Activated CD4-positive, alpha-beta T cell treated with anti-CD3 and anti-CD28 coated beads for 1 hour (primary cell): Measurements from ENCODE around the gene BICC1.

Experiments used
- DNase-seq: peaks from one replicate; pipeline ENCODE4 v3.0.0-alpha.2; 2020

BICC1 gene

GRCh38 chr10:58755677-58756076 lies 243.0 kb downstream of the BICC1 start:
- DNase-seq = no peak

GRCh38 chr10:58756130-58756719 lies 243.6 kb downstream of the BICC1 start:
- no peak for DNase-seq

GRCh38 chr10:58757352-58758065 lies 244.8 kb downstream of the BICC1 start:
- DNase-seq = no peak

- no peak for DNase-seq
These were observed 245.6 kb downstream of the BICC1 start for GRCh38 chr10:58758321-58758720.

- no peak for DNase-seq
These were observed 251.5 kb downstream of the BICC1 start for GRCh38 chr10:58764087-58764747.

- DNase-seq = no peak
These were observed 253.2 kb downstream of the BICC1 start for GRCh38 chr10:58765910-58766309.

GRCh38 chr10:58767652-58768051 lies 255.0 kb downstream of the BICC1 start:
- no peak for DNase-seq

GRCh38 chr10:58771863-58772262 lies 259.2 kb downstream of the BICC1 start:
- no peak for DNase-seq

GRCh38 chr10:58772758-58773157 lies 260.1 kb downstream of the BICC1 start:
- no peak for DNase-seq

- no peak for DNase-seq
These were observed 260.7 kb downstream of the BICC1 start for GRCh38 chr10:58773341-58773740.

GRCh38 chr10:58773944-58774343 lies 261.3 kb downstream of the BICC1 start:
- DNase-seq = no peak

- DNase-seq = no peak
These were observed 263.4 kb downstream of the BICC1 start for GRCh38 chr10:58775960-58776567.

GRCh38 chr10:58776568-58777318 lies 264.1 kb downstream of the BICC1 start:
- DNase-seq = no peak

GRCh38 chr10:58778966-58779365 lies 266.3 kb downstream of the BICC1 start:
- no peak for DNase-seq

GRCh38 chr10:58779594-58779993 lies 266.9 kb downstream of the BICC1 start:
- DNase-seq = no peak

GRCh38 chr10:58780476-58780875 lies 267.8 kb downstream of the BICC1 start:
- no peak for DNase-seq

GRCh38 chr10:58781873-58782488 lies 269.3 kb downstream of the BICC1 start:
- no peak for DNase-seq

- DNase-seq = no peak
These were observed 270.5 kb downstream of the BICC1 start for GRCh38 chr10:58782876-58783851.

- DNase-seq = no peak
These were observed 271.7 kb downstream of the BICC1 start for GRCh38 chr10:58784361-58784760.

- DNase-seq = no peak
These were observed 272.7 kb downstream of the BICC1 start for GRCh38 chr10:58785354-58785753.

- no peak for DNase-seq
These were observed 278.5 kb downstream of the BICC1 start for GRCh38 chr10:58791137-58791536.
